ENCODE measurements around the gene RPS26.
"Not testable (repeated sequence)": the region's sequence is repeated elsewhere in the genome, so short reads cannot be mapped to it uniquely, and the experiment has no call there.

RPS26 gene

DNA sequence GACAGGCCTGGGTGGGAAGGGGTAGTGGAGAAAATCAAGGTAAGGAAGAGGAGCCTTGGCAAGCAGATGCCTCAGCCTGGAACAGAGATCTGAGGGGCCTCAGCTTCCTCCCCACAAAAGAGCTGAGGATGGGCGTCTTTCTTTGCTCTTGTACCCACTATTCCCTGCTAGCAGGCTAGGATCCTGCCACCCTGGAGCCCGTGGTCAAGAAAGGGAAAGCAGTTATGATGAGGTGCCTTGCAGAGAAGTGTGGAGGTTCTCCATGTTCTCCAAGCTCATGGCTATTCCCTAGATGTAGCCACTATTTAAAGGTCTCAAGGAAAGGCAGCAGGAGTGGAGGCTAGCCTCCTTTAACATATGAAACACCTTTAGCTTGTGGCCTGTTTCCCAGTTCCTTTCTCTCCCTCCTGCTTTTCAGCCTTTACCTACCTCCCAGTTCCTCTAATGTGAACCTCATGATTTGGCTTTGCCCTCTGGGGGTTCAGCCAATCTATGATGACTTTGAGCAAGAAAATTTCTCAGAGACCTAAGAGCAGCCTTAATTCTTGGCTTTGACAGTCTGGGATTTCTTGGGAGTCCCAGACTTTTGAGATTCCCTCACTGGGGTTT, 19.7 kb upstream of the RPS26 start:
- DNase-seq (ENCODE audit: low spot score), result no peak

DNA sequence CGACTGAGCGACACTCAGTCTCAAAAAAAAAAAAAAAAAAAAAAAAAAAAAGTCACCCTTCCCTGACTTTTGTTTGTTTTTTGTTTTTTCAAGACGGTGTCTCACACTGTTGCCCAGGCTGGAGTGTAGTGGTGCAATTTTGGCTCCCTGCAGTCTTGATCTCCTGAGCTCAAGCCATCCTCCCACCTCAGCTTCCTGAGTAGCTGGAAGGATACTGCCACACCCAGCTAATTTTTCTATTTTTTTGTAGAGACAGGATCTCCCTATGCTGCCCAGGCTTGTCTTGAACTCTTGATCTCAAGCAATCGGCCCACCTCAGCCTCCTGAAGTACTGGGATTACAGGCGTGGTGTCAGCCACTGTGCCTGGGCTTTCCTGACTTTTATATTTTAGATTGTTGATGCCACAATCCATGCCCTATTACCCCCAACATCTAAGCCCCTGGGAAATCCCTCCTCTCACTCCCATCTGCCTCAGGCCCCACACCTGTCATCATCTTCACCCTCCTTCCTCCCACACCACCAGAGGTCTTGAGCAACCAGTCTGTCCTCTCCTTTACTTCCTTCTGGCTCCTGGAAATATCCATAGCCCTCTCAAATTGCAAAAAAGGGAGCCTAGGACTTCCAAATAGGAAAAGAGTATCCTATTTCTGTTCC, 13.1 kb upstream of the RPS26 start:
- DNase-seq (ENCODE audit: low spot score), result no peak

DNA sequence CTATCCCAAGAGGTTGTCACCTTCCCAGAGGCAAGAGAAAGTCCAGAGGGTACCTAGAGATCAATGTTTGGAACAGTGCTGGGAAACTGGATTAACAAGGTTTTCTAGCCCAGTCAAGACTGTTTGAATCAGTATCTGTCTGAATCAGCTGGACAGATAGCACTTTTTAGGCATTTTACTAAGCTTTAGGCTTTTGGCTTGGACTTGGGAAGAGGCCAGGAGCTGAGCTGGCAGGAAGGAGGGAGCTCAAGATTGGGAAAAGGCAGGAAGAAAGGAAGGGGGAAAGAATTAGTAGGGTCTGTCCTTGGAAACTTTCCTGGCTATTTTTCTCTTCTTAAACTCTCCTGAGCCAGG, 12.6 kb upstream of the RPS26 start:
- no peak for DNase-seq (ENCODE audit: low spot score)

DNA sequence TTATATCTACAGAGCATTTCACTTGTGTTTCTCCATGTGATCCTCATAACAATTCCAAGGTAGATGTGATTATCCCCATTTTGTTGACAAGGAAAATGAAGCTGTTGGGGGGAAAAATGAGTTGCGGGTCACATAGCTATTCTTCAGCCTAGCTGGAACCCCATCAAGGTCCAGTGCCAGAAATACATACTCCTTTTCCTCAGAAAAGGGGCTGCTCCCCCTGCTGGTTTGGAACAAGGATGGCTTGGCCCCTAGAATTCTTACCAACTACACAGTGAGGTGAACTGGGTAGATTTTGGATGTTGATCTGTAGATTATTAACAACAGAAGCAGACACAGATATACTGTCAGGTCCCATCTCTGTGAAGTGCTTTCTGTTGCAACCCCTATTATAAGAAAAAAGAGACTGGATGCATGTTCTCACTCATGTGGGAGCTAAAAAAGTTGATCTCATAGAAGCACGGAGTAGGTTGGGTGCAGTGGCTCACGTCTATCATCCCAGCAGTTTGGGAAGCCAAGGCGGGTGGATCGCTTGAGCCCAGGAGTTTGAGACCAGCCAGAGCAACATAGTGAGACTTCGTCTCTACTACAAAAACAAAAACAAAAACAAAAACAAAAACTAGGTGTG, 11.9 kb upstream of the RPS26 start:
- peak; percentile 76 for DNase-seq (ENCODE audit: low spot score)

DNA sequence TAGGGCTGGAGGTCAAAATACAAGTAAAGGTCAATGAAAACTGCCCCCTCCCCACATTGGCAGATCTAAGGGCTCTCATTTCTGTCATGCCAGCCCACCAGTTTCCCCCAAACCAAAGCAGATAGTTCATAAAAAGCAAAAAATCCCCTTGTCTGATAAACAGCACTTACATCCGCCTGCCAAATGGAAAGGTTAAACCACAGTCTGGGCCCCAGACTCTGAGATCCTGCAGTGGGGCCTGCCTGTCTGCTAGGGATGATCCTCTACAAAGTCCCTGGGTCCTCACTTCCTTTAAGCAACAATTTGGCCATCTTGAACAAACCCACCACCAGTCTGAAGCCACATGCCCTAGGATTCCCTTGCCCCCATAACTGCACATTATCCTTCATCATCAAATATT, 9.7 kb upstream of the RPS26 start:
- no peak for DNase-seq (ENCODE audit: low spot score)

DNA sequence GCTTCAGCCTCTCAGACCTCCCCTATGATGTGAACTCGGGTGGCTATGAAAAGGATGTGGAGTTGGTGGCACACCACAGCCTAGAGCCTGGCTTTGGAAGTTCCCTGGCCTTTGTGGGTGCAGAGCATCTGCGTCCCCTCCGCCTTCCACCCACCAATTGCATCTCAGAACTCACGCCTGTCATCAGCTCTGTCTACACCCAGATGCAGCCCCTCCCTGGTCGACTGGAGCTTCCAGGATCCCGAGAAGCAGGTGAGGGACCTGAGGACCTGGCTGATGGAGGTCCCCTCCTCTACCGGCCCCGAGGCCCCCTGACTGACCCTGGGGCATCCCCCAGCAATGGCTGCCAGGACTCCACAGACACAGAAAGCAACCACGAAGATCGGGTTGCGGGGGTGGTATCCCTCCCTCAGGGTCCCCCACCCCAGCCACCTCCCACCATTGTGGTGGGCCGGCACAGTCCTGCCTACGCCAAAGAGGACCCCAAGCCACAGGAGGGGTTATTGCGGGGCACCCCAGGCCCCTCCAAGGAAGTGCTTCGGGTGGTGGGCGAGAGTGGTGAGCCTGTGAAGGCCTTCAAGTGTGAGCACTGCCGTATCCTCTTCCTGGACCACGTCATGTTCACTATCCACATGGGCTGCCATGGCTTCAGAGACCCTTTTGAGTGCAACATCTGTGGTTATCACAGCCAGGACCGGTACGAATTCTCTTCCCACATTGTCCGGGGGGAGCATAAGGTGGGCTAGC, 7.0 kb upstream of the RPS26 start:
- DNase-seq (ENCODE audit: low spot score), result no peak

DNA sequence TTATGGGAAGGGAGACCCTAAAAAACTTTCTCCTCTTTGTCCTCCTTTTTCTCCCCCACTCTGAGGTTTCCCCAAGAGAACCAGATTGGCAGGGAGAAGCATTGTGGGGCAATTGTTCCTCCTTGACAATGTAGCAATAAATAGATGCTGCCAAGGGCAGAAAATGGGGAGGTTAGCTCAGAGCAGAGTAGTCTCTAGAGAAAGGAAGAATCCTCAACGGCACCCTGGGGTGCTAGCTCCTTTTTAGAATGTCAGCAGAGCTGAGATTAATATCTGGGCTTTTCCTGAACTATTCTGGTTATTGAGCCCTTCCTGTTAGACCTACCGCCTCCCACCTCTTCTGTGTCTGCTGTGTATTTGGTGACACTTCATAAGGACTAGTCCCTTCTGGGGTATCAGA, 4.6 kb upstream of the RPS26 start:
- no peak for DNase-seq (ENCODE audit: low spot score)

DNA sequence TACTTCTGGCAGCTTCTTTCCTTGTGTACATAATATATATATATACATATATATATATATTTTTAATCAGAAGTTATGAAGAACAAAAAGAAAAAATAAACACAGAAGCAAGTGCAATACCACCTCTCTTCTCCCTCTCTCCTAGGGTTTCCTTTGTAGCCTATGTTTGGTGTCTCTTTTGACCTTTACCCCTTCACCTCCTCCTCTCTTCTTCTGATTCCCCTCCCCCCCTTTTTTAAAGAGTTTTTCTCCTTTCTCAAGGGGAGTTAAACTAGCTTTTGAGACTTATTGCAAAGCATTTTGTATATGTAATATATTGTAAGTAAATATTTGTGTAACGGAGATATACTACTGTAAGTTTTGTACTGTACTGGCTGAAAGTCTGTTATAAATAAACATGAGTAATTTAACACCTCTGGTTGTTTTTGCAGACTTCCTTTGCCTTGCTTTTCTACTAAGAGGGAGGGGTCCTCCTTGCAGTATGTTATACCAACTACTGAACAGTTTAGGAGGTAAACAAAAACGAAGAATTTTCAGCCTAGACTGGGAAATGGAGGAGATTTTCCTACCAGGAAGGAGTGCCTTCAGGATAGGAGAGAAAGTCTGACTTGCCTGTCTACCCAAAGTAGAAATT, 3.6 kb upstream of the RPS26 start:
- no peak for DNase-seq (ENCODE audit: low spot score)

DNA sequence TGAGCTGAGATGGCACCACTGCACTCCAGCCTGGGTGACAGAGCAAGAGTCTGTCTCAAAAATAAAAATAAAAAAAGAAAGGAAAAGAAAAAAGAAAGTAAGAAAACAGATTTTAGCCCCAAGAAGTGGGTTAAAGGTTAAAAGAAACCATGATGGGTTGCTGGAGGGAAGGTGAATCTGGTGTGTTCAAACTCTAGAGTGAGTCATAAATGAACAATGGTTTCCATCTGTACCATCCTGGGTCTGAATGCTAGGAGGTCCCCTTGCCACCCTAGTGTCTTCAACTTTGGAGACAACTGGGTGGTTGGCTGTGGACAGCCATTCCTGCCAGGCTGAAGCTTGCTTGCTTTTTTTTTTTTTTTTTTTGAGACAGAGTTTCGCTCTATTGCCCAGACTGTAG, 1.6 kb upstream of the RPS26 start:
- DNase-seq (ENCODE audit: low spot score), result no peak

DNA sequence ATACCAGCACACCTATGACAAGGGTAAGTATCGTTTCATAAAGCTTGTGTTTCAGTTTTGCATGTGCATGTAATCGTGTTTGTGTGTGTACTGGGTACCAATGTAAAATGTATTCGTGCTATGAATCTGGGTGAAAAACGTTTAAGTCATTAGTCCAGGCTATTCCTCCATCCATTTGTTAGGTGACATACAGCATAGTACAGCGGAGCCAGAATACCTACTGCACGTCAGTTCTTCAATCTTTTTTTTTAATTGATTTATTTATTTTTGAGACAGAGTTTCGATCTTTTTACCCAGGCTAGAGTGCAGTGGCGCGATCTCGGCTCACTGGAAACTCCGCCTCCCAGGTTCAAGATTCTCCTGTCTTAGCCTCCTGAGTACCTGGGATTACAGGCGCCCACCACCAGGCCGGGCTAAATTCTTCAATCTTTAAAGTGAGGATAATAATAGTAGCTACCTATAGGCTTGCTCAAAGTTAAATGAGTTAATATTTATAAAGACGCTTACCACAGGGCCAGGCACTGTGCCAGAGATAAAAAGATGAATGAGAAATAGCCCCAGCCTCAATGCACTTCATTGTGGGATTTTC, 661 bp upstream of the RPS26 start:
- no peak for DNase-seq (ENCODE audit: low spot score)

DNA sequence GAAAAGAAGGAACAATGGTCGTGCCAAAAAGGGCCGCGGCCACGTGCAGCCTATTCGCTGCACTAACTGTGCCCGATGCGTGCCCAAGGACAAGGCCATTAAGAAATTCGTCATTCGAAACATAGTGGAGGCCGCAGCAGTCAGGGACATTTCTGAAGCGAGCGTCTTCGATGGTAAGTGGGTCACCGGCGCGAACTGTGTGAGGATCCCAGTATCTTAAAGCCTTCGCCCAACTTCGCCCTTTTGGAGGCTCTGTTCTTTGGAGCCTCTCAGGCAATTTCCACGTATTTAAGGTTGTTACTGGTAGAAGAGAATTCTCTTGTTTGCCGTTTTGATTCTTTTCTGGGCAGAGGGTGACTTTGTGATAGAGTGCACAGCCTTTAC, 704 bp downstream of the RPS26 start:
- DNase-seq (ENCODE audit: low spot score), result not testable (repeated sequence)

DNA sequence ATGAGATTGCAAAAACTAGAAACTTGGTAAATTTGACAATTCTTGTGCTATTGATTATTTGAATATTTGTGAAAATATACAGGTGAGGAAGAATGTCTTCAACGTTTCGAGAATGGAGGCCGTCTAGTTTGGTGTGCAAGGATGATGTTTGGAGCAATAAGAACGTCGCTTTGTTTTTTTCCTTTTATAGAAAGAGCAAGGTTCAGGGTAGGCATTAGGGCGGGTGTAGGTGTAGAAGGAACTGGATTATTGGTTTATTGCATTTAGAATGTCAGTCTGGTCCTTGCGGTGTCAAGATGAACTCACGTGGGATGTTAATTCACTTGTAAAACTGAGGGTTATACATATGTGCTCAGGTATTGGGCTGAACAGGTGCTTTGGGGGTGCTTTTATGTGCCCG, 1.1 kb downstream of the RPS26 start:
- no peak for DNase-seq (ENCODE audit: low spot score)

DNA sequence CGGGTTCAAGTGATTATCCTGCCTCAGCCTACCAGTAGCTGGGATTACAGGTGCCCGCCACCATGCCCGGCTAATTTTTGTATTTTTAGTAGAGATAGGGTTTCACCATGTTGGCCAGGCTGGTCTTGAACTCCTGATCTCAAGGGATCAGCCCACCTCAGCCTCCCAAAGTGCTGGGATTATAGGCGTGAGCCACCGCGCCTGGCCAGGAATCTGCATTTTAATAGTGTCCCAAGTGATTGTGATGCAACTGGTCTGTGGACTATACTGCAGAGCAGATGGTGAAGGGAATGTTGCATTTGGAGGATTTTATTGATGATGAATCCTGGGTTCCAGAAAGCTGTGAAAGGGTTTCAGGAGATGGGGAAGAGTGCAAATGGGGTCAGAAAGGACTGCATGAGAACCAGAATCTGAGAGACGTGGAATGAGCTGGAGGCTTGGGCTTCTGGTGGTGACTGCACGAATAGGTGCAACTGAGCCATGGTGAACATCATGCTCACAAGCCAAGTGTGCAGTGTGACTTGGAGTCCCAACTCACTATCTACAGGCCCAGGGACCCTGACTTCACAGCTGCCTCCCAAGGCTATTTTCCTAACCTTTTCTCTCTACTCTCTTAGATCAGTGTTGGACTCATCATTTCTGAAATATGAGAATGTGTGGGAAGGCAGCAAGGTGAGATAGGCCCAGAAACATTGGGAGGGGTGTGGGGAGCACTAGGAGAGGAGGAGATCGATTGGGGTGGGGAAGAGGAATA, 4.5 kb downstream of the RPS26 start:
- no peak for DNase-seq (ENCODE audit: low spot score)

DNA sequence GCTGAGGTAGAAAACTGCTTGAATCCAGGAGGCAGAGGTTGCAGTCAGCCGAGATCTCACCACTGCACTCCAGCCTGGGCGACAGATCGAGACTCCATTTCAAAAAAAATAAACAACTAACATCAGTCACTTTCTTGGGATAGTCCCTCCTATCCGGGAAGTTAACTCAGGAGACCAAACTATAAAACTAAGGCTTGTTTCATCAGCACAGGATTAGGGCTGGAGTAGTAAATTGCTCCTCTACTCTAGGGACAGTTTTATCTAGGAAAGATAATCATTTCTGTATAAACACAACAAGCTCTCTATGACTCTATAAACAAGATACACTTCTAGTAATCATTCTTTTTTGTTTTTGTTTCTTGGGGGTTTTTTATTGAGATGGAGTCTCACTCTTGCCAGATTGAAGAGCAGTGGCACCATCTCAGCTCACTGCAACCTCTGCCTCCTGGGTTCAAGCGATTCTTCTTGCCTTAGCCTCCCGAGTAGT, 11.7 kb downstream of the RPS26 start:
- DNase-seq (ENCODE audit: low spot score), result no peak

DNA sequence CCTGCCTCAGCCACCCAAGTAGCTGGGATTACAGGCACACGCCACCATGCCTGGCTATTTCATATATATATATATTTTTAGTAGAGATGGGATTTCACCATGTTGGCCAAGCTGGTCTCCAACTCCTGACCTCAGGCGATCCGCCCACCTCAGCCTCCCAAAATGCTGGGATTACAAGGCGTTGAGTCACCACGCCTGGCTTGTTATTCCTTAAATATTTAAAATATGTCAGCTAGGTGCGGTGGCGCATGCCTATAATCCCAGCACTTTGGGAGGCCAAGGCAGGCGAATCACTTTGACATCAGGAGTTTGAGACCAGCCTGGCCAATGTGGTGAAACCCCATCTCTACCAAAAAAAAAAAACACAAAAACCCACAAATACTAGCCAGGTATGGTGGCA, 18.2 kb downstream of the RPS26 start:
- not testable (repeated sequence) for DNase-seq (ENCODE audit: low spot score)

DNA sequence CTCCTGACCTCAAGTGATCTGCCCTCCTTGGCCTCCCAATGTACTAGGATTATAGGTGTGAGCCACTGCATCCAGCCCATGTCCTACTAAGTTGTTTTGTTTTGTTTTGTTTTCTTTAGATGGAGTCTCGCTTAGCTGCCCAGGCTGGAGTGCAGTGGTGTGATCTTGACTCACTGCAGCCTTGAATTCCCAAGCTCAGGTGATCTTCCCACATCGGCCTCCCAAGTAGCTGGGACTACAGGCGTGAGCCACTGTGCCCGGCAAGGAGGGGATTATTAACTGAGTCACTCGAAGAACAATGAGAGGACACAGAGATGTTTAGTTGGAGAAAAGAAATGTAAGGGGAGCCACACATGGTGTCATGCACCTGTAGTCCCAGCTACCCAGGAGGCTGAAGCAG, 20.3 kb downstream of the RPS26 start:
- no peak for DNase-seq (ENCODE audit: low spot score)

DNA sequence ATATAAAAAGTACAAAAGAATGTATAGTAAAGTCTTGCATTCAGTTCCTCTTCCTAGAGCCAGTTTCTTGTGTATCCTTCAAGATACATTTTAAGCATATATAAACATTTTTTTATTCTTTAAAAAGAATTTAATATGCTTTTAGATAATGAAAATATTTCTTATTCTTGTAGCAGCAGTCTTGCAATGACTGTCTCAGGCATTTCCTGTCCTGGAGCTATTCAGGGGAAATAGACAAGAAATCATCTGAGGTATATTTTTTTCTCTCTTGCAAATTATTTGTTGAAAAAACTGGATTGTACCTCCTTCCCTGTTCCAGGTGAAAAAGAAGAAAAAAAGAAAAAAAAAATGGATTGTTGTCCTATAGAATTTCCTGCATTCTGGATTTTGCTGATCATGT, 21.3 kb downstream of the RPS26 start:
- no peak for DNase-seq (ENCODE audit: low spot score)

DNA sequence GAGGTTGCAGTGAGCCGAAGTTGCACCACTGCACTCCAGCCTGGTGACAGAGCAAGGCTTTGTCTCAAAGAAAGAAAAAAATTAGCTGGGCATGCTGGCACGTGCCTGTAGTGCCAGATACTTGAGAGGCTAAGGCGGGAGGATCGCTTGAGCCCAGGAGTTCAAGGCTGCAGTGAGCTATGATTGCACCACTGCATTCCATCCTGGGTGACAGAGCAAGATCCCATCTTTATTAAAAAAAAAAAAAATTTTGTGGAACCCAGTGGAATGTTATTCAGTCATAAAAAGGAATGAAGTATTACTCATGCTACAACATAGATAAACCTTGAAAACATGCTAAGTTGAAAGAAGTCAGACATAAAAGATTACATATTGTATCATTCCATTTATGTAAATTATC, 29.9 kb downstream of the RPS26 start:
- no peak for DNase-seq (ENCODE audit: low spot score)

DNA sequence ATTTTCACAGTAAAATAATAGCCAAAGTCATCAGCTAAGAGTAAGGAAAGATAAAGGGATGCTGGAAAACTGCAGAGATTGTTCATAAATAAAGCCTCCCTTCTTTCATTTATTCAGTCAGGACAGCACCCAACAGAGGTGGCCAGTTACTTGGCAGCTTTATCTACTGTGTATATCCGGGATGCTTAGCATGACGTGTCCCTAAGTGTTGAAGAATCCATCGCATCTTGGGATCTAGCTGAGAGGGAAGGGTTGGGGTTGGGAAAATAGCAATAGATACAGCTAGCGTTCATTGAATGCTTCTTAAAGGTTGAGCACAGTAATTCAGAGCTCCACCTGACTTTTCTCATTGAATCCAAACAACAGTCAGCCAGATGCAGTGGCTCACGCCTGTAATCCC, 32.7 kb downstream of the RPS26 start:
- no peak for DNase-seq (ENCODE audit: low spot score)

DNA sequence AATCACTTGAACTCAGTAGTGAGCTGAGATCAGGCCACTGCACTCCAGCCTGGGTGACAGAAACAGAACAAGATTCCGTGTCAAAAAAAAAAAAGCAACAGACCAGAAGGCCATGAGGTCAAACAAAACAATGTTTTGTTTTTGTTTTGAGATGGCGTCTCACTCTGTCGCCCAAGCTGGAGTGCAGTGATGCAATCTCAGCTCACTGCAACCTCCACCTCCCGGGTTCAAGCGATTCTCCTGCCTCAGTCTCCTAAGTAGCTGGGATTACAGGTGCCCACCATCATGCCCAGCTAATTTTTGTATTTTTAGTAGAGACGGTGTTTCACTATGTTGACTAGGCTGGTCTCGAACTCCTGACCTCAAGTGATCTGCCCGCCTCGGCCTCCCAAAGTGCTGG, 36.2 kb downstream of the RPS26 start:
- not testable (repeated sequence) for DNase-seq (ENCODE audit: low spot score)

DNA sequence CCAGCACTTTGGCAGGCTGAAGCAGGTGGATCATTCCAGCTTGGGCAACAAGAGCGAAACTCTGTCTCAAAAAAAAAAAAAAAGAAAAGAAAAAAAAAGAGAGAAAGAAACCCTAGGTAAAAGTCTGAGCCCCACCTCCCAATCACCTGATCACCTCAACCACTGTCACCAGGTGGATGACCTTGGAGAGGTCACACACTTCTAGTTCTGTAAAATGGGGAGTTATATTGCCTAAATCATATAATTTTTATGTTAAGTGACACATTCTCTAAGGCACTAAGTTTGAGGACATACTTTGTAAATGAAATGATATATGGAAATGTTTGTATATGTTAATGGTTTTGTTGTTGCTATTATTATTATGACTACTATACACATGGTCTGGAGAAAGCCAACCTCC, 36.7 kb downstream of the RPS26 start:
- DNase-seq (ENCODE audit: low spot score), result no peak

All from D341Med (cell line).